HCT116 (cell line): Measurements from ENCODE around the gene CACNA1F.

ENCODE experiments used
- CTCF ChIP-seq, 3 experiments: fragments of 200-600 bp in 1 of 3; sonication (generic) in 1 of 3; IDR thresholded peaks in 2 of 3; conservative IDR thresholded peaks in 1 of 3; 2 replicates each; pipeline ENCODE4 v1.5.1; 2012 to 2017; ENCODE audit warnings: low read depth in 2 of 3, low read length in 2 of 3, antibody characterized with exemption in 1 of 3, borderline replicate concordance in 1 of 3, control low read depth in 1 of 3, mild to moderate bottlenecking in 1 of 3, mixed read lengths in 1 of 3, mixed run types in 1 of 3, moderate library complexity in 1 of 3; ENCODE audit not compliant: insufficient read depth in 1 of 3
- JUND ChIP-seq: IDR thresholded peaks from 2 replicates; pipeline ENCODE4 v1.6.1; 2012
- POLR2A ChIP-seq: IDR thresholded peaks from 2 replicates; pipeline ENCODE4 v1.7.0; 2011; ENCODE audit warnings: borderline replicate concordance; ENCODE audit not compliant: insufficient read depth, insufficient read length; ENCODE audit errors: extremely low read depth
- POLR2AphosphoS5 ChIP-seq: IDR thresholded peaks from 2 replicates; pipeline ENCODE4 v1.6.1; 2011; ENCODE audit warnings: mild to moderate bottlenecking, low read depth, low read length, moderate library complexity
- SIN3A ChIP-seq: IDR thresholded peaks from 2 replicates; pipeline ENCODE4 v1.6.1; 2012; ENCODE audit warnings: low read depth
- ZNF274 ChIP-seq: fragments of 200-500 bp; sonication (Bioruptor generic); IDR thresholded peaks from 2 replicates; pipeline ENCODE4 v1.6.1; 2014; ENCODE audit warnings: mild to moderate bottlenecking, low read depth, low read length, inconsistent platforms

- TF ChIP-seq SIN3A (no peak), ZNF274 (no peak), POLR2A (no peak), CTCF (IDR thresholded peaks at IDR 0.05 in 2 of 3, conservative IDR thresholded peaks at IDR 0.05 in 1 of 3; ENCODE audit: borderline replicate concordance in 1 of 3, insufficient read depth in 1 of 3, low read depth in 2 of 3, low read length in 2 of 3) (no peak), POLR2AphosphoS5 (peak; percentile 28; the same call in 1 of the 2 replicates), JUND (no peak)
Measured at GRCh38 chrX:49176421-49177326, 56.5 kb downstream of the CACNA1F start.
